ENCODE results near the gene CEP112. TPM values are rescaled to one million over a fixed set of nuclear protein-coding genes. Genes with fewer than 3 reads are reported as not detected.

CEP112 gene
- total RNA-seq, 2 donors from 2014 or later, result 5.0 to 8.6 TPM

DNA sequence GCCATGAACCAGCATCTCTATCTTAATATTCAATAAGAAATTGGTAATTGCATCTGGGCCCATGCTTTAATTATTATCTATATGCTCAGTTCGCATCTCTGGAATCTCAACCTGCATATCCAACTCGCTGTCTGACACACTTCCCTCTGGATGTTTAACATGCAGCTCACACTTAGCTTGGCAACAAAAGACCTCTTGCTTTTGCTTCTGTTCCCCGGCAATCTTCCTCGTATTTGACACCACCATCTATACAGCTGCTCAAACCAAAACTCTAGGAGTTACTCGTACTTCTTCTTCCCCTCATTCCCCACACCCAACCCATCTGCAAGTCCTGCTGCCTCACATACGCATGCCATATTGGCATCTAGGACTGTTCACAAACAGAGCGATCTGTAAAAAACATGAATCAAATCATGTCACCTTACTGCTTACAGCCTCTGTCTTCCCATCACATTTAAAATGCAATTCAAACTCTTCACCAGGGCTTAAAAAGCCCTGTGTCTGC lies 300.6 kb downstream of the CEP112 start:
- no peaks in the 10 kb centered on the region for H3K4me1 Mint-ChIP-seq (ENCODE audit: low read depth)
- H3K27ac Mint-ChIP-seq, result no peak overlapping the region
- no peak overlapping the region for H3K4me3 Mint-ChIP-seq
- H3K27me3 Mint-ChIP-seq (ENCODE audit: low read depth), result no peaks in the 10 kb centered on the region
- H3K36me3 Mint-ChIP-seq (ENCODE audit: insufficient read depth in 2 of 2), result no peaks in the 10 kb centered on the region
- no peaks in the 10 kb centered on the region for H3K9me3 Mint-ChIP-seq
- ATAC-seq (replicated peaks in 1 of 2) (no peak), DNase-seq (no peak)

DNA sequence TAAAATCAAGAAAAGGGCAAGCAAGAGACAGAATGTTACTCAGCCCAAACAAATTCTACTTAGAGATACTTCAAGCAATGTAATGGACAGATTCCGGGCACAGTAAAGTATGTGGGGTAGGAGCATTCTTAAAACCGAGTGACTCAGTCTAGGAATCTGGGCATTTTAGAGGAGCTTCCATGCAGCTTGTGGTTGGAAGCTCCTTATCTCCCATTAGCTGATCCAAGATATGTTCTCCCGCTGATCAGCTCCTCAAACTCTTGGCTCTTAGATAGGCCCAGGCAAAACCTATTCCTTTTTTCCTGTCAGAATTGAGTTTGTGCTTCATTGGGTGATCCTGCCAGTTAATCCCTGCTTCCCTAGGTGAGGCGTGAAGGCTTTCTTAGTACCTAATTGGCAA lies 303.3 kb downstream of the CEP112 start:
- H3K4me3 Mint-ChIP-seq, result no peak overlapping the region
- ATAC-seq (replicated peaks in 1 of 2), result no peak
- no peak for DNase-seq
- H3K27ac Mint-ChIP-seq, result no peak overlapping the region
- H3K4me1 Mint-ChIP-seq (ENCODE audit: low read depth), result no peaks in the 10 kb centered on the region
- H3K27me3 Mint-ChIP-seq (ENCODE audit: low read depth), result no peaks in the 10 kb centered on the region
- H3K36me3 Mint-ChIP-seq (ENCODE audit: insufficient read depth in 2 of 2), result no peaks in the 10 kb centered on the region
- H3K9me3 Mint-ChIP-seq, result no peaks in the 10 kb centered on the region

GRCh38 chr17:65886315-65887245 lies 305.4 kb downstream of the CEP112 start:
- DNase-seq, result no peak
- no peak for ATAC-seq (replicated peaks in 1 of 2)

DNA sequence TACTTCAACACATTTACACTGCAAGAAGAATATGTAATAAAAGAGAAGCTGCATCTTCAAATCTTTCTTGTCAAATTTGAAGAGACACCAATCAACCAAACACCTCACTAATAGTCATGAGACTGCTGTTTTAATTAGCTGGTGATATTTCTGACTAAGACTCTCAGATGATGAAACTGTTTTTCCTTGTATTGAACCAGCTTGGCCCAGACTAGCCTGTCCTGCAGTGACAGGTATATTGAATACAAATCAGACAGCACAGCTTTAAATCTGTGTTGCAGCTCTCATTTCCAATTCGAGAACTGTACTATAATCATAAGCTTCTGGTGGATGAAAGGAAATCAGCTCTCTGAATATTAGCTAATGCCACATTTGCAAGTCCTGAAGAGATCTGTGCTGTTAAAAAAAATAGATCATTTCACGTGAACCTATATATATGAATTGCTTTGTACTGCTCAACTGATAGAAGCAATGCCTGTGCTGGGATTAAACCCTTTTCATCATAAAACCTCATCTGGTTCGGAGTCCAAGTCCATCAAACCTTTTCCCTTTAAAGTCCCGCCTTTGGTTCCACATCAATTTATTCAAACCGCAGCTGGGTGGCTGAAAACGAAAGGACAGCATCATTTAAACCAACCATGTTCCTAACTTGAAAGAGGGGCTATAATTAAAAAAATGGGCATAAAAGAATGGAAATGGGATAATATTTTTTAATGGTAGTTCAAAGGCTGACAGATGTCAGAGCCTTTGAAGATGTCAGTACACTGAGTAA lies 306.2 kb downstream of the CEP112 start:
- Mint-ChIP-seq H3K4me3 (no peak overlapping the region), H3K27me3 (ENCODE audit: low read depth) (no peaks in the 10 kb centered on the region), H3K4me1 (ENCODE audit: low read depth) (no peaks in the 10 kb centered on the region), H3K27ac (no peak overlapping the region), H3K9me3 (no peaks in the 10 kb centered on the region), H3K36me3 (ENCODE audit: insufficient read depth in 2 of 2) (no peaks in the 10 kb centered on the region)
- ATAC-seq (replicated peaks in 1 of 2) (no peak), DNase-seq (no peak)

More at GRCh38 chr17:65886315-65887245, 305.4 kb downstream of the CEP112 start:
- no peak overlapping the region for H3K27ac Mint-ChIP-seq
- H3K36me3 Mint-ChIP-seq (ENCODE audit: insufficient read depth in 2 of 2), result no peaks in the 10 kb centered on the region
- no peaks in the 10 kb centered on the region for H3K4me1 Mint-ChIP-seq (ENCODE audit: low read depth)
- H3K4me3 Mint-ChIP-seq, result no peak overlapping the region
- H3K27me3 Mint-ChIP-seq (ENCODE audit: low read depth), result no peaks in the 10 kb centered on the region
- no peaks in the 10 kb centered on the region for H3K9me3 Mint-ChIP-seq

- no peak overlapping the region for H3K27ac Mint-ChIP-seq
- H3K9me3 Mint-ChIP-seq, result peaks cover 4 to 5% of the 10 kb centered on the region in 2 donors
- no peaks in the 10 kb centered on the region for H3K4me1 Mint-ChIP-seq (ENCODE audit: low read depth)
- no peak overlapping the region for H3K4me3 Mint-ChIP-seq
- H3K36me3 Mint-ChIP-seq (ENCODE audit: insufficient read depth in 2 of 2), result peaks cover 3 to 6% of the 10 kb centered on the region in 2 donors
- peaks cover 6% of the 10 kb centered on the region for H3K27me3 Mint-ChIP-seq (ENCODE audit: low read depth)
- ATAC-seq (replicated peaks in 1 of 2) (no peak), DNase-seq (no peak)
Observed at GRCh38 chr17:65876985-65877384, 314.9 kb downstream of the CEP112 start.

GRCh38 chr17:65868881-65869280 lies 323.1 kb downstream of the CEP112 start:
- no peak for DNase-seq
- no peak for ATAC-seq (replicated peaks in 1 of 2)
- Mint-ChIP-seq H3K9me3 (no peaks in the 10 kb centered on the region), H3K36me3 (ENCODE audit: insufficient read depth in 2 of 2) (no peaks in the 10 kb centered on the region), H3K4me1 (ENCODE audit: low read depth) (no peaks in the 10 kb centered on the region), H3K27ac (no peak overlapping the region), H3K4me3 (no peak overlapping the region), H3K27me3 (ENCODE audit: low read depth) (no peaks in the 10 kb centered on the region)

DNA sequence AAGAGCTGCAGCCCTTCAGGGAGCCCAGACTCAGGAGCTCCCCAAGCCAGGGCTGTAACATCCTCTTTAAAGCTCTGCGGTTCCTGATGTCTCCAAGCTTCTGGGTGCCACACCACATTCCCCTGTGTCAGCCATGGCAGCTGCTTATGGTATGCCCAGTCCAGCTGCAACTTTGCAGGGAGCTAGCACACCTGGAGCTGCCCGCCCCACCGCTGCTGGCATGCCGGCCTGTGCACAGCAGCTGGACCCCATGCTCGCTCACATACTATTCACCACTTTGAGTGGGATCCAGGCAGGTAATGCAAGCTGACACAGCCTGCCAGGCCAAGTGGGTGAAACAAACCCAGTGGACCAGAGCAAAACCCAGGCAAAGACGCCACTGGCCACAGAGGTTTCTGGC lies 324.9 kb downstream of the CEP112 start:
- ATAC-seq (replicated peaks in 1 of 2), result no peak
- Mint-ChIP-seq H3K27ac (no peak overlapping the region), H3K4me1 (ENCODE audit: low read depth) (no peaks in the 10 kb centered on the region), H3K27me3 (ENCODE audit: low read depth) (no peaks in the 10 kb centered on the region), H3K36me3 (ENCODE audit: insufficient read depth in 2 of 2) (no peaks in the 10 kb centered on the region), H3K4me3 (no peak overlapping the region), H3K9me3 (no peaks in the 10 kb centered on the region)
- DNase-seq, result no peak

GRCh38 chr17:65865715-65866425 lies 326.1 kb downstream of the CEP112 start:
- ATAC-seq (replicated peaks in 1 of 2) (no peak), DNase-seq (no peak)
- Mint-ChIP-seq H3K4me3 (no peak overlapping the region), H3K9me3 (no peaks in the 10 kb centered on the region), H3K4me1 (ENCODE audit: low read depth) (no peaks in the 10 kb centered on the region), H3K27me3 (ENCODE audit: low read depth) (no peaks in the 10 kb centered on the region), H3K36me3 (ENCODE audit: insufficient read depth in 2 of 2) (no peaks in the 10 kb centered on the region), H3K27ac (no peak overlapping the region)

GRCh38 chr17:65864394-65864793 lies 327.5 kb downstream of the CEP112 start:
- Mint-ChIP-seq H3K4me3 (no peak overlapping the region), H3K9me3 (no peaks in the 10 kb centered on the region), H3K4me1 (ENCODE audit: low read depth) (no peaks in the 10 kb centered on the region), H3K36me3 (ENCODE audit: insufficient read depth in 2 of 2) (no peaks in the 10 kb centered on the region), H3K27ac (no peak overlapping the region), H3K27me3 (ENCODE audit: low read depth) (no peaks in the 10 kb centered on the region)
- ATAC-seq (replicated peaks in 1 of 2) (no peak), DNase-seq (no peak)

DNA sequence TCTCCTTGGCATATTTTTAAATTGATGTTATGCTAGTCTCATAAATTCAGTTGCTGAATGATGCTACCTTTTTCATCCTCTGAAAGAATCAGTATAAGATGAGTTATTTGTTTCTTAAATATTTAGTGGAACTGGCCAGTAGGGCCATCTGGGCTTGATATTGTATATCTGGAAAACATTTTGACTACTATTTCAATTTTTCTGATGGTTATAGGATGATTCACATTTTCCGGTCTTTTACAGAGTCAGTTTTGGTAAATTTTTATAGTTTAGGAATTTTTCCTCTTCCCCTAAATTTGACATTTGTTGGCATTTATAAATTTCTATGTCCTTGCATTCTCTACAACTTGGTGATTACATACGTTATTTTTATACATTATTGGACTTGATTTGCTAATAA lies 334.2 kb downstream of the CEP112 start:
- H3K27ac Mint-ChIP-seq, result no peak overlapping the region
- H3K36me3 Mint-ChIP-seq (ENCODE audit: insufficient read depth in 2 of 2), result peaks cover 0 to under 1% of the 10 kb centered on the region in 2 donors
- H3K9me3 Mint-ChIP-seq, result no peaks in the 10 kb centered on the region

DNA sequence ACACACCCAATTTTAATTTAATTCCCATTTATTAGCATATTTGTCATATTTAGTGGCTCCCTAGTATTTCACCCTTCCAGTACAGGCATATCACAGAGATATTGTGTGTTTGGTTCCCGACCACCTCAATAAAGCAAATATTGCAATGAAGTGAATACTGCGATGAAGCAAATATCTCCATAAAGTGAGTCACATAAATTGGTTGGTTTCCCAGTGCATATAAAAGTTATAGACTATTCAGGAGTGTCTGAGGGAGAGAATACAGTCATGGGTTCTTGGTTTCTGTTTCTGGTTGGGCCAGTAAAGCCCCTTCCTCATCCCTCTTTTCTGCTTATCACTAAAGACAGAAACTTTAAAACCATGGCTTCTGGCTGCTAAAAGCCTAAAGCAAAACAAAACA lies 335.1 kb downstream of the CEP112 start:
- Mint-ChIP-seq H3K9me3 (no peaks in the 10 kb centered on the region), H3K4me1 (ENCODE audit: low read depth) (no peaks in the 10 kb centered on the region), H3K27ac (no peak overlapping the region), H3K27me3 (ENCODE audit: low read depth) (no peaks in the 10 kb centered on the region), H3K36me3 (ENCODE audit: insufficient read depth in 2 of 2) (peaks cover 0 to 2% of the 10 kb centered on the region in 2 donors), H3K4me3 (no peak overlapping the region)
- ATAC-seq (replicated peaks in 1 of 2) (no peak), DNase-seq (no peak)

More for the DNA sequence above, 334.2 kb downstream of the CEP112 start:
- Mint-ChIP-seq H3K27me3 (ENCODE audit: low read depth) (no peaks in the 10 kb centered on the region), H3K4me1 (ENCODE audit: low read depth) (no peaks in the 10 kb centered on the region), H3K4me3 (no peak overlapping the region)
- DNase-seq, result no peak
- ATAC-seq (replicated peaks in 1 of 2), result no peak

DNA sequence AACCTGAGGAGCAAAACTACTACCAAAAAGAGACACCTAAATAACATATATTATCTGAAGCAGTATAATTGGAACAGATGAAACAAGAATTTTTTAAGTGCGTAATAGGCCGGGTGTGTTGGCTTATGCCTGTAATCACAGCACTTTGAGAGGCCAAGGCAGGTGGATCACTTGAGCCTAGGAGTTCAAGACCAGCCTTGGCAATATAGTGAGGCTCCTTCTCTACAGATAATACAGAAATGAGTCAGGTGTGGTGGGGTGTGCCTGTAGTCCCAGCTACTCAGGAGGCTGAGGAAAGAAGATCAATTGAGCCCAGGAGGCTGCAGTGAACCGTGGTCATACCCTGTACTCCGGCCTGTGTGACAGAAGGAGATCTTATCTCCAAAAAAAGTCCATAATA lies 336.3 kb downstream of the CEP112 start:
- Mint-ChIP-seq H3K27me3 (ENCODE audit: low read depth) (no peaks in the 10 kb centered on the region), H3K4me3 (no peak overlapping the region), H3K27ac (no peak overlapping the region), H3K9me3 (no peaks in the 10 kb centered on the region), H3K36me3 (ENCODE audit: insufficient read depth in 2 of 2) (peaks cover 0 to 2% of the 10 kb centered on the region in 2 donors), H3K4me1 (ENCODE audit: low read depth) (peaks cover 2% of the 10 kb centered on the region)
- DNase-seq (no peak), ATAC-seq (replicated peaks in 1 of 2) (no peak)

GRCh38 chr17:65855245-65855644 lies 336.7 kb downstream of the CEP112 start:
- ATAC-seq (replicated peaks in 1 of 2) (no peak), DNase-seq (no peak)
- peaks cover 2% of the 10 kb centered on the region in 2 donors for H3K36me3 Mint-ChIP-seq (ENCODE audit: insufficient read depth in 2 of 2)
- H3K4me3 Mint-ChIP-seq, result no peak overlapping the region
- H3K27me3 Mint-ChIP-seq (ENCODE audit: low read depth), result no peaks in the 10 kb centered on the region
- H3K9me3 Mint-ChIP-seq, result peaks cover 0 to 2% of the 10 kb centered on the region in 2 donors
- H3K4me1 Mint-ChIP-seq (ENCODE audit: low read depth), result peaks cover 6% of the 10 kb centered on the region
- no peak overlapping the region for H3K27ac Mint-ChIP-seq
